GM19372 (cell line): ENCODE results near the gene GASK1A.
"Not testable (repeated sequence)": the region's sequence is repeated elsewhere in the genome, so short reads cannot be mapped to it uniquely, and the experiment has no call there.

Experiments used
- ATAC-seq: cut with Tn5 transposase; IDR thresholded peaks from one replicate; pipeline ENCODE4 v1.9.1; 2021; ENCODE audit warnings: mild to moderate bottlenecking, low read depth, moderate library complexity; ENCODE audit not compliant: unreplicated experiment

The GASK1A gene

GRCh38 chr3:43030162-43030935, 51.2 kb downstream of the GASK1A start:
- ATAC-seq: no peak

GRCh38 chr3:43031485-43031884, 52.4 kb downstream of the GASK1A start:
- no peak for ATAC-seq

GRCh38 chr3:43031889-43032545, 52.9 kb downstream of the GASK1A start:
- no peak for ATAC-seq

GRCh38 chr3:43032646-43033628, 53.8 kb downstream of the GASK1A start:
- no peak for ATAC-seq

- ATAC-seq: no peak
These were observed 55.1 kb downstream of the GASK1A start for GRCh38 chr3:43034200-43034599.

- no peak for ATAC-seq
These were observed 55.8 kb downstream of the GASK1A start for GRCh38 chr3:43034911-43035310.

GRCh38 chr3:43035801-43036365, 56.8 kb downstream of the GASK1A start:
- no peak for ATAC-seq

- no peak for ATAC-seq
These were observed 57.7 kb downstream of the GASK1A start for GRCh38 chr3:43036621-43037423.

GRCh38 chr3:43038010-43038409, 58.9 kb downstream of the GASK1A start:
- ATAC-seq: no peak

- no peak for ATAC-seq
These were observed 62.4 kb downstream of the GASK1A start for GRCh38 chr3:43041517-43041916.

- ATAC-seq: no peak
These were observed 64.1 kb downstream of the GASK1A start for GRCh38 chr3:43043071-43043766.

- no peak for ATAC-seq
These were observed 64.7 kb downstream of the GASK1A start for GRCh38 chr3:43043793-43044192.

- ATAC-seq: not testable (repeated sequence)
These were observed 66.0 kb downstream of the GASK1A start for GRCh38 chr3:43045079-43045478.

GRCh38 chr3:43046583-43046982, 67.5 kb downstream of the GASK1A start:
- no peak for ATAC-seq

GRCh38 chr3:43048470-43048869, 69.4 kb downstream of the GASK1A start:
- no peak for ATAC-seq

- ATAC-seq: no peak
These were observed 74.2 kb downstream of the GASK1A start for GRCh38 chr3:43053291-43053690.

- no peak for ATAC-seq
These were observed 75.6 kb downstream of the GASK1A start for GRCh38 chr3:43054754-43055153.

- ATAC-seq: no peak
These were observed 76.3 kb downstream of the GASK1A start for GRCh38 chr3:43055393-43055792.
